H9 (cell line): ENCODE data around the gene MAP7D3. TPM values are rescaled to one million over a fixed set of nuclear protein-coding genes. Genes with fewer than 3 reads are reported as not detected.

Experiments used
- DNase-seq: peaks from one replicate; pipeline ENCODE4 v3.0.0-alpha.2; 2017
- H2AFZ ChIP-seq: one replicate; pipeline ENCODE4 v1.6.1; 2013; ENCODE audit warnings: mild to moderate bottlenecking, low read length, control low read depth, moderate library complexity
- H2AK5ac ChIP-seq: 2 replicates; pipeline ENCODE4 v1.6.1; 2013; ENCODE audit warnings: low read length, control low read depth, mixed read lengths; ENCODE audit not compliant: insufficient read length
- H2BK120ac ChIP-seq: one replicate; pipeline ENCODE4 v1.6.1; 2013; ENCODE audit warnings: low read depth, mild to moderate bottlenecking, low read length, control low read depth, inconsistent platforms; ENCODE audit not compliant: poor library complexity, severe bottlenecking
- H2BK12ac ChIP-seq: 2 replicates; pipeline ENCODE4 v1.6.1; 2013; ENCODE audit warnings: low read length, control low read depth, mixed read lengths, low read depth; ENCODE audit not compliant: insufficient read length
- H2BK15ac ChIP-seq: 2 replicates; pipeline ENCODE4 v1.6.1; 2013; ENCODE audit warnings: low read depth, low read length, control low read depth
- H2BK20ac ChIP-seq: one replicate; pipeline ENCODE4 v1.6.1; 2013; ENCODE audit warnings: low read depth, mild to moderate bottlenecking, low read length, control low read depth, inconsistent platforms; ENCODE audit not compliant: poor library complexity, severe bottlenecking
- H2BK5ac ChIP-seq: 2 replicates; pipeline ENCODE4 v1.6.1; 2013; ENCODE audit warnings: low read length, control low read depth, mixed read lengths; ENCODE audit not compliant: insufficient read length
- H3K14ac ChIP-seq: 2 replicates; pipeline ENCODE4 v1.6.1; 2013; ENCODE audit warnings: low read length, control low read depth; ENCODE audit not compliant: insufficient read depth
- H3K18ac ChIP-seq: 2 replicates; pipeline ENCODE4 v1.6.1; 2013; ENCODE audit warnings: low read depth, mild to moderate bottlenecking, mixed read lengths, low read length, control low read depth; ENCODE audit not compliant: insufficient read length
- H3K23ac ChIP-seq: 2 replicates; pipeline ENCODE4 v1.6.1; 2013; ENCODE audit warnings: low read length, control low read depth, mixed read lengths, low read depth; ENCODE audit not compliant: insufficient read length
- H3K23me2 ChIP-seq: 2 replicates; pipeline ENCODE4 v1.6.1; 2013; ENCODE audit warnings: low read depth, mild to moderate bottlenecking, mixed read lengths, low read length, control low read depth; ENCODE audit not compliant: insufficient read length, poor library complexity, severe bottlenecking
- H3K27ac ChIP-seq: 2 replicates; pipeline ENCODE4 v1.5.1; 2013; ENCODE audit warnings: low read length, control low read depth, mixed read lengths, low read depth; ENCODE audit not compliant: insufficient read length
- H3K27me3 ChIP-seq: 2 replicates; pipeline ENCODE4 v1.6.1; 2013; ENCODE audit warnings: low read length, control low read depth, inconsistent platforms; ENCODE audit not compliant: insufficient read depth
- H3K4ac ChIP-seq: 2 replicates; pipeline ENCODE4 v1.6.1; 2013; ENCODE audit warnings: low read depth, mild to moderate bottlenecking, control low read depth, inconsistent platforms, low read length, moderate library complexity
- H3K4me1 ChIP-seq: 2 replicates; pipeline ENCODE4 v1.6.1; 2013; ENCODE audit warnings: low read length, control low read depth, inconsistent platforms; ENCODE audit not compliant: insufficient read depth
- H3K4me2 ChIP-seq: 2 replicates; pipeline ENCODE4 v1.6.1; 2013; ENCODE audit warnings: low read length, control low read depth, mixed read lengths; ENCODE audit not compliant: insufficient read length, insufficient read depth
- H3K56ac ChIP-seq: 2 replicates; pipeline ENCODE4 v1.6.1; 2013; ENCODE audit warnings: low read depth, mild to moderate bottlenecking, mixed read lengths, low read length, control low read depth; ENCODE audit not compliant: insufficient read length
- H3K79me1 ChIP-seq: 2 replicates; pipeline ENCODE4 v1.6.1; 2013; ENCODE audit warnings: low read depth, mild to moderate bottlenecking, moderate library complexity, low read length, control low read depth, inconsistent platforms; ENCODE audit not compliant: insufficient read depth, poor library complexity, severe bottlenecking
- H3K79me2 ChIP-seq: 2 replicates; pipeline ENCODE4 v1.6.1; 2013; ENCODE audit warnings: low read length, control low read depth, inconsistent platforms; ENCODE audit not compliant: insufficient read depth
- H3K9ac ChIP-seq: 2 replicates; pipeline ENCODE4 v1.6.1; 2013; ENCODE audit warnings: low read length, control low read depth, mixed read lengths; ENCODE audit not compliant: insufficient read length; ENCODE audit errors: extremely low read depth
- H3K9me3 ChIP-seq: one replicate; pipeline ENCODE4 v1.6.1; 2013; ENCODE audit warnings: low read depth, low read length, inconsistent platforms; ENCODE audit not compliant: control insufficient read depth
- H3T11ph ChIP-seq: one replicate; pipeline ENCODE4 v1.6.1; 2013; ENCODE audit warnings: mild to moderate bottlenecking, low read length, control low read depth, inconsistent platforms
- H4K20me1 ChIP-seq: one replicate; pipeline ENCODE4 v1.6.1; 2013; ENCODE audit not compliant: control insufficient read depth, insufficient read length, insufficient read depth
- H4K5ac ChIP-seq: 2 replicates; pipeline ENCODE4 v1.6.1; 2013; ENCODE audit warnings: low read depth, mild to moderate bottlenecking, mixed read lengths, low read length, control low read depth; ENCODE audit not compliant: insufficient read length
- H4K8ac ChIP-seq: replicated peaks from 2 replicates; pipeline ENCODE4 v1.6.1; 2013; ENCODE audit warnings: low read length, control low read depth, mixed read lengths, low read depth; ENCODE audit not compliant: insufficient read length
- H4K91ac ChIP-seq: 2 replicates; pipeline ENCODE4 v1.6.1; 2013; ENCODE audit warnings: low read depth, mild to moderate bottlenecking, moderate library complexity, mixed read lengths, low read length, control low read depth; ENCODE audit not compliant: insufficient read length
- H3K27ac Mint-ChIP-seq, 3 experiments: 2 replicates in 2 of 3; 3 replicates in 1 of 3; pipeline ENCODE4 v1.8.0; 2020 to 2021; ENCODE audit warnings: mixed read lengths in 3 of 3, mild to moderate bottlenecking in 1 of 3, moderate library complexity in 1 of 3
- H3K27me3 Mint-ChIP-seq: 2 replicates; pipeline ENCODE4 v1.8.0; 2021; ENCODE audit warnings: low read depth, mild to moderate bottlenecking, moderate library complexity, mixed read lengths
- H3K36me3 Mint-ChIP-seq, 3 experiments: 2 replicates in 2 of 3; 3 replicates in 1 of 3; pipeline ENCODE4 v1.8.0; 2020 to 2021; ENCODE audit warnings: low read depth in 3 of 3, mixed read lengths in 3 of 3; ENCODE audit not compliant: insufficient read depth in 1 of 3
- H3K4me1 Mint-ChIP-seq, 2 experiments: 2 replicates each; pipeline ENCODE4 v1.8.0; 2020; ENCODE audit warnings: mixed read lengths in 2 of 2
- H3K4me3 Mint-ChIP-seq, 2 experiments: 2 replicates in 1 of 2; 3 replicates in 1 of 2; pipeline ENCODE4 v1.8.0; 2020 to 2021; ENCODE audit warnings: mild to moderate bottlenecking in 2 of 2, mixed read lengths in 2 of 2, moderate library complexity in 1 of 2
- H3K9me3 Mint-ChIP-seq, 2 experiments: 2 replicates in 1 of 2; 3 replicates in 1 of 2; pipeline ENCODE4 v1.8.0; 2020; ENCODE audit warnings: mild to moderate bottlenecking in 2 of 2, mixed read lengths in 2 of 2, moderate library complexity in 1 of 2
- CTCF ChIP-seq: fragments of 200-600 bp; sonication (generic); conservative IDR thresholded peaks from 3 replicates; pipeline ENCODE4 v1.8.0; 2021; ENCODE audit warnings: antibody characterized with exemption, mild to moderate bottlenecking
- WGBS: extraction: QIAGEN DNeasy Blood & Tissue Kit; methylation state at CpG from one replicate; pipeline ENCODE4 v1.1.7; 2013; ENCODE audit warnings: missing lambda C conversion rate, low lambda C conversion rate, mixed read lengths; ENCODE audit not compliant: insufficient read length; ENCODE audit errors: extremely low coverage; 5-methylcytosine and 5-hydroxymethylcytosine counted together
- total RNA-seq: library from RNA; stranded (reverse); gene quantifications from 2 replicates; pipeline ENCODE4 v1.2.1, GENCODE V29; 2021

Gene MAP7D3
- total RNA-seq, 1 experiment from 2014 or later: 15.2 TPM

- H3K27ac Mint-ChIP-seq: no peak overlapping the region
- H4K91ac ChIP-seq: no peak overlapping the region
- H3K4me1 ChIP-seq: no peaks in the 10 kb centered on the region
- peaks cover 48 to 64% of the 10 kb centered on the region in 2 experiments for H3K9me3 Mint-ChIP-seq
- no peak overlapping the region for H2BK15ac ChIP-seq
- no peak overlapping the region for H3K23ac ChIP-seq
- H2AFZ ChIP-seq: no peak overlapping the region
- no peaks in the 10 kb centered on the region for H3K79me2 ChIP-seq
- H3T11ph ChIP-seq: no peak overlapping the region
- no peak overlapping the region for H2BK120ac ChIP-seq
- no peak overlapping the region for H3K4me2 ChIP-seq
- no peaks in the 10 kb centered on the region for H4K20me1 ChIP-seq
- whole genome bisulfite sequencing: no CpG with 5 or more reads among the region's 3 CpGs
- no peak for TF ChIP-seq CTCF
- no peak overlapping the region for H2AK5ac ChIP-seq
- peaks cover 0 to 4% of the 10 kb centered on the region in 2 experiments; a peak in 1 of 4 replicates for H3K4me1 Mint-ChIP-seq
- no peak overlapping the region for H3K56ac ChIP-seq
- H3K27me3 ChIP-seq: no peaks in the 10 kb centered on the region
- H3K9ac ChIP-seq: no peak overlapping the region
- H2BK5ac ChIP-seq: no peak overlapping the region
- no peaks in the 10 kb centered on the region for H3K23me2 ChIP-seq
- H3K27ac ChIP-seq: no peak overlapping the region
- peaks cover 24 to 64% (median 58%) of the 10 kb centered on the region in 3 experiments for H3K36me3 Mint-ChIP-seq
- H4K5ac ChIP-seq: no peak overlapping the region
- DNase-seq: no peak
- H3K4me3 Mint-ChIP-seq: no peak overlapping the region
- no peak overlapping the region for H2BK20ac ChIP-seq
- H2BK12ac ChIP-seq: no peak overlapping the region
- no peak overlapping the region for H3K18ac ChIP-seq
- H3K14ac ChIP-seq: no peak overlapping the region
- no peaks in the 10 kb centered on the region for H3K79me1 ChIP-seq
- H3K27me3 Mint-ChIP-seq: no peaks in the 10 kb centered on the region
- H4K8ac ChIP-seq: no peak overlapping the region
- H3K4ac ChIP-seq: no peak overlapping the region
- H3K9me3 ChIP-seq: peaks cover 29% of the 10 kb centered on the region
These were observed 22.4 kb downstream of the MAP7D3 start for GRCh38 chrX:136228839-136229207.
